LoVo (cell line): ENCODE data around the gene MTHFSD.
A peak's percentile ranks its signal among the peaks of the same experiment; 100 is the strongest.

ENCODE experiments used
- DNase-seq: peaks from one replicate; pipeline ENCODE4 v3.0.0-alpha.2; 2016; ENCODE audit warnings: low spot score

Gene MTHFSD

GRCh38 chr16:86530251-86531190 is 24.5 kb downstream of the MTHFSD start:
- no peak for DNase-seq

- DNase-seq = no peak
These were observed 25.9 kb downstream of the MTHFSD start for GRCh38 chr16:86529160-86529559.

- no peak for DNase-seq
These were observed 26.7 kb downstream of the MTHFSD start for GRCh38 chr16:86528061-86528929.

- DNase-seq = no peak
These were observed 27.7 kb downstream of the MTHFSD start for GRCh38 chr16:86527366-86527765.

- DNase-seq = no peak
These were observed 29.3 kb downstream of the MTHFSD start for GRCh38 chr16:86525696-86526095.

GRCh38 chr16:86524029-86524428 is 31.0 kb downstream of the MTHFSD start:
- DNase-seq = no peak

- DNase-seq = no peak
These were observed 31.8 kb downstream of the MTHFSD start for GRCh38 chr16:86523166-86523740.

- no peak for DNase-seq
These were observed 32.4 kb downstream of the MTHFSD start for GRCh38 chr16:86522634-86523033.

- no peak for DNase-seq
These were observed 33.5 kb downstream of the MTHFSD start for GRCh38 chr16:86521236-86522197.

- no peak for DNase-seq
These were observed 34.5 kb downstream of the MTHFSD start for GRCh38 chr16:86520317-86521210.

- DNase-seq = peak; percentile 54
These were observed 35.3 kb downstream of the MTHFSD start for GRCh38 chr16:86519649-86520316.

GRCh38 chr16:86519007-86519648 is 35.9 kb downstream of the MTHFSD start:
- DNase-seq = no peak

- peak; percentile 54 for DNase-seq
These were observed 37.3 kb downstream of the MTHFSD start for GRCh38 chr16:86517652-86518258.

GRCh38 chr16:86517033-86517432 is 38.0 kb downstream of the MTHFSD start:
- DNase-seq = no peak

- DNase-seq = no peak
These were observed 38.4 kb downstream of the MTHFSD start for GRCh38 chr16:86516623-86517003.

GRCh38 chr16:86515777-86516622 is 39.0 kb downstream of the MTHFSD start:
- DNase-seq = no peak

GRCh38 chr16:86515413-86515776 is 39.6 kb downstream of the MTHFSD start:
- no peak for DNase-seq
